OCI-LY7 (cell line): ENCODE results near the gene RTP5.

Experiments
- CTCF ChIP-seq: fragments of 200-600 bp; sonication (generic); conservative IDR thresholded peaks from 2 replicates; pipeline ENCODE4 v1.5.1; 2014; ENCODE audit warnings: mild to moderate bottlenecking, antibody characterized with exemption, low read length, moderate library complexity, mixed read lengths
- EZH2phosphoT487 ChIP-seq: fragments of 200-600 bp; sonication (generic); IDR thresholded peaks from 2 replicates; pipeline ENCODE4 v1.6.1; 2018; ENCODE audit warnings: low read depth, borderline replicate concordance, mild to moderate bottlenecking, mixed run types, antibody characterized with exemption, low read length, moderate library complexity, mixed read lengths

GRCh38 chr2:241902357-241902991 lies 32.9 kb downstream of the RTP5 start:
- TF ChIP-seq CTCF (no peak), EZH2phosphoT487 (no peak)
